ENCODE results near the gene CATSPERE.
"Not testable (repeated sequence)": the region's sequence is repeated elsewhere in the genome, so short reads cannot be mapped to it uniquely, and the experiment has no call there.

Gene CATSPERE

DNA sequence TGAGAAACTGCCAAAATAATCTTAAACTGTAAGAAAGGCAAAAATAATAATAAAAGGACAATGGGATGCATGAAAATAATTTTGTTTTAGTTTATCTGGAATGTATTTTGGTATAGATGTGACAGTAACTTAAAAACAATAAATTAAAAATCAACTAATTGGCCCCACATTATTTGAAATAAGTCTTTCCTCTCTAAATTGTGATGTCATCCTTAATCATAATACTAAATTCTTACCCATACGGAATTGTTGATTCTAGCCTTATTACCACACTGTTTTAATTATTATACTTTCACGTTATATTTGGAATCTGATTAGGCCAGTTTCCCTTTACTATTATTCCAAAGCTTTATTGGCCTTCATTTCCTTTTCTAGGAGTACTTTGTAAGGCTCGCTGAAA, 199.5 kb downstream of the CATSPERE start:
- Histone ChIP-seq H4K20me1 (ENCODE audit: insufficient read depth, low read length) (no peaks in the 10 kb centered on the region), H3K4me1 (ENCODE audit: insufficient read depth, low read length, severe bottlenecking) (peaks cover 77% of the 10 kb centered on the region), H3K79me2 (ENCODE audit: insufficient read depth, low read length) (peaks cover 89% of the 10 kb centered on the region), H3K4me3 (ENCODE audit: low read depth, low read length, poor library complexity, severe bottlenecking) (no peak overlapping the region), H3K36me3 (ENCODE audit: insufficient read depth, low read length) (peaks cover 55% of the 10 kb centered on the region), H3K9me3 (ENCODE audit: low read length) (0 out of 2 replicates have a peak, but pooled peaks cover 5% of the 10 kb centered on the region), H3F3A (ENCODE audit: insufficient read depth, low read length) (no peaks in the 10 kb centered on the region), H3K27ac (ENCODE audit: low read depth, low read length, poor library complexity, severe bottlenecking) (no peak overlapping the region), H3K9ac (ENCODE audit: low read length) (no peak overlapping the region), H3K4me2 (ENCODE audit: low read length) (no peak overlapping the region), H2AFZ (ENCODE audit: low read length) (no peak overlapping the region), H3K9me2 (ENCODE audit: low read depth, low read length) (no peaks in the 10 kb centered on the region), H3K27me3 (ENCODE audit: insufficient read depth, low read length) (no peaks in the 10 kb centered on the region)
- TF ChIP-seq EZH2 (IDR thresholded peaks at IDR 0.05; ENCODE audit: borderline replicate concordance, low read length), result no peak
- TF ChIP-seq, protein P1, sequence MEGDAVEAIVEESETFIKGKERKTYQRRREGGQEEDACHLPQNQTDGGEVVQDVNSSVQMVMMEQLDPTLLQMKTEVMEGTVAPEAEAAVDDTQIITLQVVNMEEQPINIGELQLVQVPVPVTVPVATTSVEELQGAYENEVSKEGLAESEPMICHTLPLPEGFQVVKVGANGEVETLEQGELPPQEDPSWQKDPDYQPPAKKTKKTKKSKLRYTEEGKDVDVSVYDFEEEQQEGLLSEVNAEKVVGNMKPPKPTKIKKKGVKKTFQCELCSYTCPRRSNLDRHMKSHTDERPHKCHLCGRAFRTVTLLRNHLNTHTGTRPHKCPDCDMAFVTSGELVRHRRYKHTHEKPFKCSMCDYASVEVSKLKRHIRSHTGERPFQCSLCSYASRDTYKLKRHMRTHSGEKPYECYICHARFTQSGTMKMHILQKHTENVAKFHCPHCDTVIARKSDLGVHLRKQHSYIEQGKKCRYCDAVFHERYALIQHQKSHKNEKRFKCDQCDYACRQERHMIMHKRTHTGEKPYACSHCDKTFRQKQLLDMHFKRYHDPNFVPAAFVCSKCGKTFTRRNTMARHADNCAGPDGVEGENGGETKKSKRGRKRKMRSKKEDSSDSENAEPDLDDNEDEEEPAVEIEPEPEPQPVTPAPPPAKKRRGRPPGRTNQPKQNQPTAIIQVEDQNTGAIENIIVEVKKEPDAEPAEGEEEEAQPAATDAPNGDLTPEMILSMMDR (IDR thresholded peaks at IDR 0.05; ENCODE audit: low read length), result no peak

DNA sequence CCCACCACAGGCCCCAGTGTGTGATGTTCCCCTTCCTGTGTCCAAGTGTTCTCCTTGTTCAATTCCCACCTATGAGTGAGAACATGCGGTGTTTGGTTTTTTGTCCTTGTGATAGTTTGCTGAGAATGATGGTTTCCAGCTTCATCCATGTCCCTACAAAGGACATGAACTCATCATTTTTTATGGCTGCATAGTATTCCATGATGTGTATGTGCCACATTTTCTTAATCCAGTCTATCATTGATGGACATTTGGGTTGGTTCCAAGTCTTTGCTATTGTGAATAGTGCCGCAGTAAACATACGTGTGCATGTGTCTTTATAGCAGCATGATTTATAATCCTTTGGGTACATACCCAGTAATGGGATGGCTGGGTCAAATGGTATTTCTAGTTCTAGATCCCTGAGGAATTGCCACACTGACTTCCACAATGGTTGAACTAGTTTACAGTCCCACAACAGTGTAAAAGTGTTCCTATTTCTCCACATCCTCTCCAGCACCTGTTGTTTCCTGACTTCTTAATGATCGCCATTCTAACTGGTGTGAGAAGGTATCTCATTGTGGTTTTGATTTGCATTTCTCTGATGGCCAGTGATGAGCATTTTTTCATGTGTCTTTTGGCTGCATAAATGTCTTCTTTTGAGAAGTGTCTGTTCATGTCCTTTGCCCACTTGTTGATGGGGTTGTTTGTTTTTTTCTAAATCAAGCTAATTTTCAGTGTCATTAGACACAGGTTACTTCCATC, 200.7 kb downstream of the CATSPERE start:
- peak overlapping the region; percentile 41 for H3K4me3 ChIP-seq (ENCODE audit: low read depth, low read length, poor library complexity, severe bottlenecking)
- H3K4me1 ChIP-seq (ENCODE audit: insufficient read depth, low read length, severe bottlenecking), result peaks cover 79% of the 10 kb centered on the region
- H3K27me3 ChIP-seq (ENCODE audit: insufficient read depth, low read length); H2AFZ ChIP-seq (ENCODE audit: low read length); H3K9ac ChIP-seq (ENCODE audit: low read length); H3F3A ChIP-seq (ENCODE audit: insufficient read depth, low read length); H3K9me3 ChIP-seq (ENCODE audit: low read length); H4K20me1 ChIP-seq (ENCODE audit: insufficient read depth, low read length); H3K9me2 ChIP-seq (ENCODE audit: low read depth, low read length): not testable (repeated sequence)
- H3K36me3 ChIP-seq (ENCODE audit: insufficient read depth, low read length), result peaks cover 45% of the 10 kb centered on the region
- peaks cover 89% of the 10 kb centered on the region for H3K79me2 ChIP-seq (ENCODE audit: insufficient read depth, low read length)
- H3K27ac ChIP-seq (ENCODE audit: low read depth, low read length, poor library complexity, severe bottlenecking), result peak overlapping the region; percentile 89
- H3K4me2 ChIP-seq (ENCODE audit: low read length), result peak overlapping the region; percentile 52

DNA sequence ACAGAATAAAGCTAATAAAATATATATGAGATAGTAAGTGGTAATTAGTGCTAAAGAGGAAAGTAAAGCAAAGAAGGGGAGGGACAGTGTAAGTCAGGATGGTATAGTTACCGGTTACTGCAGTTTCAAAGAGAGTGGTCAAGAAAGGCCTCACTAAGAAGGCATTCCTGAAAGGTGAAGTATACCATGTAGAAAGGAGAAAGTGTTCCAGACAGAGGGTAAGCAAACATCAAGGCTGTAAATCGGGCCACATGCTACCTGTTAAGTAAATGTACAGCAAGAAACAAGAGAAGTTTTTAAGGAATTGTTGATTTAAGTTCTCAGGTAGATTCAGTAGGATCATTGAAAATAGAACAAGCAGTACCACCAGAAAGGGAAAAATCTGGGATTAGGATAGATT, 201.5 kb downstream of the CATSPERE start:
- H3K9me3 ChIP-seq (ENCODE audit: low read length), result 0 out of 2 replicates have a peak, but pooled peaks cover 5% of the 10 kb centered on the region
- no peaks in the 10 kb centered on the region for H4K20me1 ChIP-seq (ENCODE audit: insufficient read depth, low read length)
- H3K27me3 ChIP-seq (ENCODE audit: insufficient read depth, low read length), result no peaks in the 10 kb centered on the region
- peak overlapping the region; percentile 52 for H3K4me2 ChIP-seq (ENCODE audit: low read length)
- TF ChIP-seq, protein P1 (IDR thresholded peaks at IDR 0.05; ENCODE audit: low read length), result no peak
- no peak for TF ChIP-seq EZH2 (IDR thresholded peaks at IDR 0.05; ENCODE audit: borderline replicate concordance, low read length)
- H3K4me1 ChIP-seq (ENCODE audit: insufficient read depth, low read length, severe bottlenecking), result peaks cover 74% of the 10 kb centered on the region
- H3K79me2 ChIP-seq (ENCODE audit: insufficient read depth, low read length), result peaks cover 88% of the 10 kb centered on the region
- H3K27ac ChIP-seq (ENCODE audit: low read depth, low read length, poor library complexity, severe bottlenecking), result peak overlapping the region; percentile 89
- no peaks in the 10 kb centered on the region for H3K9me2 ChIP-seq (ENCODE audit: low read depth, low read length)
- H3K9ac ChIP-seq (ENCODE audit: low read length), result peak overlapping the region; percentile 50
- H3F3A ChIP-seq (ENCODE audit: insufficient read depth, low read length), result no peaks in the 10 kb centered on the region
- H3K4me3 ChIP-seq (ENCODE audit: low read depth, low read length, poor library complexity, severe bottlenecking), result peak overlapping the region; percentile 41
- no peak overlapping the region for H2AFZ ChIP-seq (ENCODE audit: low read length)
- peaks cover 36% of the 10 kb centered on the region for H3K36me3 ChIP-seq (ENCODE audit: insufficient read depth, low read length)

DNA sequence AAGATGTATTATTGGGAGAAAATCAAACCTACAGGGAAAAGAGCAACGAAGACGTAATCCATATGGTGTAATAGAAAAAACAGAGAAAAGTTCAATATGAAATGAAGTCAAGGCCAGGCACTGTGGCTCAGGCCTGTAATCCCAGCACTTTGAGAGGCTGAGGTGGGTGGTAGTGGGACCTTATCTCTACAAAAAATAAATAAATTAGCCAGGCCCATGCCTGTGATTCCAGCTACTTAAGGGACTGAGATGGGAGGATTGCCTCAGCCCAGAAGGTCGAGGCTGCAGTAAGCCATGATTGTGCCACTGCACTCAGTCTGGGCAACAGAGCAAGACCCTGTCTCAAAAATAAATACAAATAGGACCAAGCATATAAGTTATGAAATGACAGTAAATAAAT, 203.3 kb downstream of the CATSPERE start:
- peak overlapping the region; percentile 61 for H3K9ac ChIP-seq (ENCODE audit: low read length)
- peak overlapping the region; percentile 48 for H3K4me3 ChIP-seq (ENCODE audit: low read depth, low read length, poor library complexity, severe bottlenecking)
- H3K36me3 ChIP-seq (ENCODE audit: insufficient read depth, low read length), result peaks cover 21% of the 10 kb centered on the region
- no peak overlapping the region for H2AFZ ChIP-seq (ENCODE audit: low read length)
- no peaks in the 10 kb centered on the region for H3K9me2 ChIP-seq (ENCODE audit: low read depth, low read length)
- H3K9me3 ChIP-seq (ENCODE audit: low read length), result 0 out of 2 replicates have a peak, but pooled peaks cover 5% of the 10 kb centered on the region
- TF ChIP-seq, protein P1 (IDR thresholded peaks at IDR 0.05; ENCODE audit: low read length), result no peak
- no peak for TF ChIP-seq EZH2 (IDR thresholded peaks at IDR 0.05; ENCODE audit: borderline replicate concordance, low read length)
- H3K27me3 ChIP-seq (ENCODE audit: insufficient read depth, low read length), result no peaks in the 10 kb centered on the region
- peaks cover 86% of the 10 kb centered on the region for H3K79me2 ChIP-seq (ENCODE audit: insufficient read depth, low read length)
- no peaks in the 10 kb centered on the region for H3F3A ChIP-seq (ENCODE audit: insufficient read depth, low read length)
- H4K20me1 ChIP-seq (ENCODE audit: insufficient read depth, low read length), result no peaks in the 10 kb centered on the region
- peaks cover 57% of the 10 kb centered on the region for H3K4me1 ChIP-seq (ENCODE audit: insufficient read depth, low read length, severe bottlenecking)
- peak overlapping the region; percentile 89 for H3K27ac ChIP-seq (ENCODE audit: low read depth, low read length, poor library complexity, severe bottlenecking)
- peak overlapping the region; percentile 66 for H3K4me2 ChIP-seq (ENCODE audit: low read length)

All from OCI-LY1 (cell line).